Vagina (tissue), 2 donors: Measurements from ENCODE around the gene IQSEC2.

Experiments
- CTCF ChIP-seq, 3 experiments: fragments of 450-650 bp in 2 of 3; fragments of 200-600 bp in 1 of 3; sonication (generic) in 1 of 3; IDR thresholded peaks; one replicate each; pipeline ENCODE4 v1.5.1; 2017 to 2019; ENCODE audit warnings: antibody characterized with exemption in 3 of 3, mild to moderate bottlenecking in 2 of 3, moderate library complexity in 2 of 3
- POLR2A ChIP-seq, 2 donors: fragments of 450-650 bp; IDR thresholded peaks; one replicate each; pipeline ENCODE4 v1.6.1; 2017; ENCODE audit warnings: antibody characterized with exemption in 2 of 2, mild to moderate bottlenecking in 2 of 2, moderate library complexity in 2 of 2
- POLR2AphosphoS5 ChIP-seq, 2 donors: sonication (generic); formaldehyde crosslinking; IDR thresholded peaks; one replicate each; pipeline ENCODE4 v1.9.0; 2017; ENCODE audit warnings: antibody characterized with exemption in 2 of 2, mild to moderate bottlenecking in 2 of 2, low read depth in 1 of 2; ENCODE audit not compliant: insufficient read depth in 1 of 2

- TF ChIP-seq CTCF (IDR thresholded peaks at IDR 0.05) (no peak), POLR2A (IDR thresholded peaks at IDR 0.05) (no peak), POLR2AphosphoS5 (IDR thresholded peaks at IDR 0.05; ENCODE audit: insufficient read depth in 1 of 2, low read depth in 1 of 2) (no peak)
These were observed 30.8 kb downstream of the IQSEC2 start for GRCh38 chrX:53250556-53250955.
